GM18502 (cell line): ENCODE data around the gene LDLRAP1.

Source experiments
- ATAC-seq: cut with Tn5 transposase; IDR thresholded peaks from one replicate; pipeline ENCODE4 v1.9.1; 2021; ENCODE audit warnings: mild to moderate bottlenecking; ENCODE audit not compliant: unreplicated experiment, poor library complexity

LDLRAP1 gene

DNA sequence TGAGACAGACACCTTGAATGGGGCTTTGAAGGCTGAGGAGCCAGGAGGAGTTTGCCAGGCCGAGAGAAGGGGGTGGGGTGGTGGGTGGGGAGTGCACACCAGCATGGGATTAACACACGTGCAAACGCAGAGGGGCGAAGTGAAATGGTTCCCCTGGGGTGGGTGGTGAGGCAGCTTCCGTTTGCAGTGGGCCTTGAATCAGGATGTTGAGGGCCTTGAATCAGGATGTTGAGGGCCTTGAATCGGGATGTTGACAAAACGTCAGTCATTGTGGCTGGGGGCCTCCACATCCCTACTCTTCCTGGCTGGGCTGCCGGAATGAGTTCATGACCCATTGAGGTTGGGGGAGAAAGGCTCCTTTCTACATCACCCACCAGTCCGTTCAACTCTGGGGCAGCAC lies 16.6 kb downstream of the LDLRAP1 start:
- ATAC-seq: no peak

DNA sequence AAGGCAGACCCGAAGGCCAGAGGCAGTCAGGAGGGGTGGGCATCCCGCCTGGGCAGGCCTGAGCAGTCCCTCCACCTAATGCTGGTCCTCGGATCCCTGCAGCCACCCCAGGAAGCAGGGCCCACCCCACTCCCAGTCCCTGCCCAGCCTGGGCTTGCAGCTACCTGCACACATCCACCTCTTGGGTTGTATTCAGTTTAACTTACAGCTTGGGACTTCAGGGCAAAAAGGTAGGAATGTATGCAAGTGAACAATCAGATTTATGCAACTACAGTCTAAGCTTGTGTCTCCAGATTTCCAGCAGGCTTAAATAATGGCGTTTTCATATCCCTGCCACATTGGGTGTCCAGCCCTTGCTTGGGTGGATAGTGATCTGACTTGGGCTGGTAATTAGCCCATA lies 17.4 kb downstream of the LDLRAP1 start:
- ATAC-seq: no peak

DNA sequence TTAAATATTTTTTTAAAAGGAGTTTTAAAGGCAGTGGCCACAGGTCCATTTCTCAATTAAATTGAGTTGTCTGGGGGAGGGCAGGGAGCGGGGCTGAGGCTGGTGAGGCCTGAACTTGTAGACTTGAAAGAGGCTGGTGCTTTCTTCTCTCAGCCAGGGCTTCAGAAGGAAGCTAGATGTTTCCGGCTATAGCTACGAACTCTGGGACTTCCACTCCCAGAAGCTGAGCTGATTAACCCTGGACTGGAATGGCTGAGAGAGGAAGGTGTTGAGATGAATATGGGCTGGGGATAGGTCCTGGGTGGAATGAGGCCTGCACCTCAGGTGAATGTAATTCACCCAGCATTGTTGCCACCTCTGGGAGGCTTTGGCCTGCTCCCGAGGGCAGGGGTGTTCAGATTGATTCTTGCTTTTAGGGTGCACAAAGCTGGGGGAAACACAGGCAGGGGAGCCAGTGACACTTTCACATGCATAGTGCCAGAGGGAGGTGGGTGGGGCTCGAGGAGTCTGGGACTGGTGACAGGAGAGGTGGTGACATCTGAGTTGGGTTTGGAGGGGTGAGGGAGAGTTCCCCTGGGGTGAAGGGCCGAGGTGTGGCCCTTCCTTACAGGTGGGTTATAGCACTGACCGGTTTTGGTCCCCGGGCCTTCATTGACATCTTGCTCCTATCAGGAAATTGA lies 18.2 kb downstream of the LDLRAP1 start:
- no peak for ATAC-seq

GRCh38 chr1:25562101-25562927 lies 18.9 kb downstream of the LDLRAP1 start:
- no peak for ATAC-seq

DNA sequence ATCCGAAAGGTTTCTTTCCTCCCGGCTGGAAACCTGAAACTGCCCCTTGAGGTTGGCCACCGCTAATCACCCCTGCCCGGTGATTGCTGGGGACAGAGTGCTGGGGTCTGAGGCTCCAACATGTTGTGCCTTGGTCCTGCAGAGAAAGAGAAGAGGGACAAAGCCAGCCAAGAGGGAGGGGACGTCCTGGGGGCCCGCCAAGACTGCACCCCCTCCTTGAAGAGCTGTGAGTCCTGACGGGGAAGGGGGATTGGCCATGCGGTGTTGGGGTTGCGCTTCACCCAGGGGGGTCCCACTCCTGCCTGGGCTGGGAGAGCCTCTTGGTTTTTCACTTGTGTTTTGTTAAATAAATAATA lies 19.5 kb downstream of the LDLRAP1 start:
- no peak for ATAC-seq

DNA sequence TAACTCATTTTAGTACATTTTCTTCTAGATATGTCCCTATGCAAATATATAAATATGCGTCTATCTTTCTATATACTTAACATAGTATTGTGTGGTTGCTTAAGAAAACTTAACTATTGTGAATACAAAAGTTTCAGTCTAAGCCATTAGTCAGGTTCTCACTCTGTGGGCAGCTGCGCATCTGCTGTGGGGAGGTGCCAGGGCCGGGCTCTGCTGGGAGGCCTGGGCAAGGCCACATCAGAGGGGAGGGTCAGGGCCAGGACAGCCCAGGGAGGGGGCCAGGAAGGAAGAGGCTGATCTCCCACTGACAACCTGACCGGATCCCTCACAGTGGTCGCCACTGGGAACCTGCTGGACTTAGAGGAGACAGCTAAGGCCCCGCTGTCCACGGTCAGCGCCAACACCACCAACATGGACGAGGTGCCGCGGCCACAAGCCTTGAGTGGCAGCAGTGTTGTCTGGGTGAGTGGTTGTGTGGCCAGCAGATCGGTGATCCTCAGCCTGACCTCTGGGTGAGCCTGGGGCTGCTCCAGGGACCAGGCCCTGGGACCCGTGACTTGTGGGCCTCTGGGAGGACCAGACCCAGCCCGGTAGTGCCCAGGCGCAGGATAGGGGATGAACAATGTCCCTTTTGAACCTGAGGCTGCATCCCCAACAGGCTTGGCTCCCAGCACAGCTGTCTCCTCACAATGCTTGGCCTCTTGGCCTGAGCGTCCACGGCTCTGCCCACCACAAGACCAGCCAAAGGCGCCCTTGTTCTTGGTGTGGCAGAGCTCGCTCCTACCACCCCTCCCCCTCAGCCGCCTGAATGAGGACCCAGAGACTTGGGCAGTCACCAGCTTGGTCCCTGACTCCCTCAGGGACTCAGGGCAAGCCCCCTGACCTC lies 20.2 kb downstream of the LDLRAP1 start:
- ATAC-seq: no peak

DNA sequence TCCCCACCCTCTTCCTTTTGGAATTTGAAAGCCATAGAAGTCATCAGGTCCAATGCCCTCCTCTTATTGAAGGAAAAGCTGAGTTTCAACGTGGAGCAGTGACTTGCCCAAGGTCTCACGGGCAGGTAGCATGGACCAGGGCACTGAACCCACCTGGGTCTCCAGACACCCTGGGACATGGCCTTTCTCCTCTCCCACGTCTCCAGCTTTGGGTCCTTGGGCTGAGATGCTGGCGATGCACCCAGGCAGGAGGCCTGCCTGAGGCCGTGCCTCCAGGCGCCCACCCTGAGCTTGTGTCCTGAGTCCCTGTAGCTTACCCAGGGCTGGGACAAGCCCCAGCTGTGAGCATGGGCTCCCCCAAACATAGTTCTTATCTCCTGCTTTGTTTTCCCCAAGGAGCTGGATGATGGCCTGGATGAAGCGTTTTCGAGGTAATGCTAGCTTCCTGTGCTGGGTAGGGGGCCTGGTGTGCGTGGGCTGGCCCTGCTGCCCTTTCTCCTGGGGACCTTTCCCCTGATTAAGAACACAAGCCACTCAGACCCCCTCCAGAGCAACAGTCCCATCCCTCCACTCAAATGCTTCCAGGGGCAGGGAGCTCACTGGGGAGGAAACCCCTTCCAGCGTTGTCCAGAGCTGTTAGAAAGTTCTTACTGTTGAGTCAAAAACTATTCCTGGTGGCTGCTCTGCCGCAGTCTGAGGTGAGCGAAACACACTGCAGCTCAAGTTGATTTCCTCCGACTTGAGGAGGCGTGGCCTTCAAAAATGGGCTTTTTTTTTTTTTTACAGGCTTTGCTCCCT lies 21.6 kb downstream of the LDLRAP1 start:
- ATAC-seq: no peak

DNA sequence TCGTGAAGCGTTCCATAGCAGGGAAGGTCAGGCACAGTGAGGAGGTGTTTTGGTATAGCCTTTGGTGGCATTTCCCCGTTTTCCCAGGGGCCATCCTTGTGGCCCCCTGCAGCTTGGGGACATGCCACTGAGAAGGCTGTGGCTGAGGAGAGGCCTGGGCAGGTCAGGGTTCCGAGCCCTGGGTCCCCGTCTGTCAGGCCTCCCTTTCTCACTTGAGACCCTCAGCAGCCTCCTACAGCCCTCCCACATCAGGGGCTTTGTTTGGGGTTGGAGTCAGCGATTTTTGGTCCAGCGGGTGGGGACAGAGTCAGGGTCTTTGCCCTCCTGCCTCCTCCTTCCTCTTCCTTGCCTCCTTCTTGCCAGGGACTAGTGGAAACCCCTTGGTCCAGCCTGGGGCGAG lies 22.2 kb downstream of the LDLRAP1 start:
- no peak for ATAC-seq

DNA sequence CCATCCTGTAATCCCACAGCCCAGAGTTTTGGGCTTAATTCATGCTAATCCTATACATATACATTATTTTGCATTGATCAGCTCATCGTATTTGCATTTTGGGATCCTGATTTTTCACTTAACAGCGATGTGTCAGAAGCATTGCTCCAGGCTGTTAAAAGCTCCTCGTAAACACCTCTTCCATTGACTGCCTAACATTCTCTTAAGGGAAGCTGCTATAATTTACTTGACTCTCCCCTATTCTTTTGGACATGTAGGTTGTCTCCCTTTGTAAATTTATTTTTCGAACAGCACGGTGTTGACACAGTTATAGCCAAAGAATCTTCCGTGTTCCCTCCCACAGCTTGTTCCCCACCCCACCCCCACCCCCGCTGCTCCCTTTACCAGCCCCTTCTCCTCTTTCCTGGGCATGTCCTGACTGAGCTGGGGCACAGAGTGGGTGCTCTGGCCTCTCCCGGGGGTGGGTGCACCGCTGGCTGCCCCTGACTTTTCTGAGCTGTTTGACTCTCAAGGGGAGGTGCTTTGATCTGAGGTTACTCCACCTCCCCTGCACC lies 22.8 kb downstream of the LDLRAP1 start:
- ATAC-seq: no peak

DNA sequence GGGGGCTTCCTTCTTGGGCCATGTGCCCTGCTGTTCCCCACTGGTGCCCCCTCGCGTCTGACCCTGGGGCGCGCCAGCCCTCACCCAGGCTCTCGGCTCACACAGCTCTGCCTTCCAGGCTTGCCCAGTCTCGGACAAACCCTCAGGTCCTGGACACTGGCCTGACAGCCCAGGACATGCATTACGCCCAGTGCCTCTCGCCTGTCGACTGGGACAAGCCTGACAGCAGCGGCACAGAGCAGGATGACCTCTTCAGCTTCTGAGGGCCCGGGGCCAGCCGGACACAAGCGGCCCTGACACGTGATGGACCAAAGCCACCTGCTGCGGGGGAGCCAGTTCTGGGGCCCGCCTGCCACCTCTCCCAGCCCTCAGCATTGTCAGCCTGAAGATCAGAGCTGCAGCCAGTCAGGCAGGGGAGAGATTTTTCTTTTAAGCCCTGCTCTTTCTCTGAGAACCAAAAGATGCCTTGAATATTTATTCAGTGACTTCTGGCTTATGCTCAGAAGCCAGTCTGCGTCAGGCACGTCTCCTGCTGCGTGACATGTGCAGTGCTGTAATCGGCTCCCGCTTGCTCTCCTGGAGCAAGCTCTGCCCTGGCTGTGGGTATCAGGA lies 23.4 kb downstream of the LDLRAP1 start:
- ATAC-seq: no peak

DNA sequence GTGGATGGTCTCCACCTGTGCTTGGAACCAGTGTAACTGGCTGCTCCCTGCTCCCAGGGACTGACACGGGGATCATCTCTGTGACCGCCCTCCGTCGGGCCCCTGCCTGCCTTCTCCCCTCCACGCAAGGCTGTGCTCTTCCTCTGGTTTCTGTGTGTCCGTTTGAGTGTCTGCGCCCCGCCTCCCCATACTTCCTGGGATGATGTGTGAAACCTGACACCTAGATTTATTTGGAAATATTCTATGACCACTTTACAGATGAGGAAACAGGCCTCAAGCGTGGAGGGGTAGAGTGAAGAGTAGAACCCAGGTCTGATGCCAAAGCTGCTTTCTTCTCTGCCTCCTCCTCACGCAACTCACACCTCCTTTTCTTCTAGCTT lies 24.3 kb downstream of the LDLRAP1 start:
- ATAC-seq: no peak

- ATAC-seq: no peak
Measured at GRCh38 chr1:25568090-25568833, 24.9 kb downstream of the LDLRAP1 start.

GRCh38 chr1:25568834-25569596 lies 25.6 kb downstream of the LDLRAP1 start:
- ATAC-seq: no peak

DNA sequence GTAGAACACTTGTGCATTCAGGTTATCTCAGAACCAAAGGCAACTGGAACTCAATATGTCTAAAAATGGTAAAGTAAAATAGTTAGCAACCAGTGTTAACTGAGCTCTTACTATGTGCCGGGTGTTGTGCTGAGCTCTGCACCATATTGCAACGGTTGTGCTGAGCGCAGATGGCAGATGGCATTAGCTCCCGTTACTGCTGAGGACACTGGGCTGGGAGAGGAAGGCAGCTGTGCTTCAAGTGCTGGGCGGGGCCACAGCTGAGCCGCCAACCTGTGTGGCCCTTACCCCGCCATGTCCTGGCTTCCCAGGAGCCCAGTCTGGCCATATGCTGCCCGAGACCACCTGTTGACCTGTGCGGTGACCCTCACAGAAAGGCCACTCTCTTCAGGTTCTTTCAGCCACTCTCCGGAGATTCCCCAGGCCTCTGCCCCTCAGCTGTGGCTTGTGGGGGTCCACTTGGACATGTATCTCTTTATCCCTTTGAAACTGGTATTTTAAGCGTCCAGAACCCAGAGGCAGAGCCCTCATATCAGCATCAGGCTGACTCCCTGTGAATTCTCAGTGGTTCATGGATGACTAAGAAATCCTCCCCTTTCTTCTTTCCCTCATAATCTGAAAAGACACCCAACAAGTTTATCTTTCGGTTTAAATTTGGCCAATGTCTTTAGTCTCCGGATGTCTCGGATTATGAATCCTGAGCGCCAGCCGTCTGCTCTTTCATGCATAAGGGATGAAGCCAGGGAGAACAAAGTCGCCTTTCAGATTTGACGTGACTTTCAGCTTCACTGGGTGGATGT lies 26.4 kb downstream of the LDLRAP1 start:
- ATAC-seq: no peak

DNA sequence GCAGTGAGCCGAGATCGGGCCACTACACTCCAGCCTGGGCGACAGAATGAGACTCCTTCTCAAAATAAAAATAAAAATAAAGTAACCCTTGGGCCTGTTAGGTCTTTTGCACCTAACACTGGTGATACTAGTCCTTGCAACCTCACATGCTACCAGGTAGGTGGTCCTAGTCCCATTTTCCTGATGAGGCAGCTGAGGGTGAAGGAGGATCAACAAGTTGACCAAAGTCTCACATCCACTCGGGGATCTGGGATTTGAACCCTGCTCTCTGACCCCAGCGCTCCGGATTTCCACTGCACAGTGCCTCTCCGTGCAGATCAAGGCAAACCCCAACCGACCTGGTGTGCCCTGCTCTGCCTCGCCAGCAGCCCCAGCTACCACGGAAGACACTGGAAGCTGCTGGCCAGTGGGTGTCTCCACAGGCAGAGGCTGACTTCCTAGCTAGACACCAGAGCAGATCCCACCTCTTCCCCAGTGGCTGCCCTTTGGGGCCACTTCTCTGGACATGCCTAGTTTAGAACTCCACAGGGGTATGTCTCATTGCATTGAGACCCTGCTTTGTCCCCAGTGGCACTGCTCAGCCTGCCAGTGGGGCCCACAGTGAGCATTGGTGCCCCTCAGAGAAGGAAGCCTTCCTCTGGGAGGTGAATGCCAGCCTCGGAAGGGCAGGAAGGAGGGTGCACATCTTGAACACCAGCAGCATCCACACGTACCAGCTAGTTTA lies 27.6 kb downstream of the LDLRAP1 start:
- ATAC-seq: no peak

DNA sequence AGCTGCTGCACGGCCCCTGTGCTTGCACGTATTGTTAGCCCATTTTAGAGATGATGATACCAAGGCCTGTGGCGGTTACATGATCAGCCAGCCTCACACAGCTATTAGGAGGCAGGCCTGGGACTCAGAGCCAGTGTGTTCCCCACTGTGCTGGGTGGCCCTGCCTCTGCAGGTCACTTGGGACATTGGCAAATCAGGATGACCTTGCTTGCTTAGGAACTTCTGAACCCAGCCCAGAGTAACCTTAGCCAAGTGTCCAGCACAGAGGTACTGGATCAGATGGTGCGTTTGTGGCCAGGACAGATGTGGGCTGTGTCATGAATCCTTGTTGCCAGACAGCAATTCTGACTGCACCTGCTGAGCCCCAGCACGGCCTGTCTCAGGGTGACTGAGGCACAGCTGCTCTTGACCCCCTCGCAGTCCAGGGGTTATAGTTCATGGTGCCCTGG lies 28.1 kb downstream of the LDLRAP1 start:
- ATAC-seq: no peak

DNA sequence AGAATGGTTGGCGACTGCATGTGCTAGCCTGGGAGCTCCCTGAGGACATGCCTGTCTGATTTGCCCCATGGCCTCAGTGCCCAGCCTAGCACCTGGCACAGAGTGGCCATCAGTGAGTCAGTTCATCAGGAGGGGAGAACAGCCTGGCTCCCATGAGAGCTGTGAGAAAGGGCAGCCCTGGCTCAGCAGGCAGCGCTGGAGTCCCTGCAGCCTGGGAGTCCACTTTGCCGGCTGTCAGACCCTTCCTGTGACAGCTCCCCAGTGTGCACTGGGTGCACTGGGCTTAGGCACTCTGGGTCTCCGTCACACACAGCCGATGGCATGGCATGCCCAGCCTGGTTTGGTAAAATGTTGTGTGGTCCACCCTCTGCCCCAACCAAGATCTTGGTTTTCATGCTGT lies 28.7 kb downstream of the LDLRAP1 start:
- no peak for ATAC-seq
